HG03439 (cell line): Measurements from ENCODE around the gene GLTPD2.

ENCODE experiments used
- ATAC-seq: cut with Tn5 transposase; IDR thresholded peaks from one replicate; pipeline ENCODE4 v1.9.1; 2021; ENCODE audit warnings: mild to moderate bottlenecking, moderate library complexity; ENCODE audit not compliant: unreplicated experiment

GLTPD2 gene

DNA sequence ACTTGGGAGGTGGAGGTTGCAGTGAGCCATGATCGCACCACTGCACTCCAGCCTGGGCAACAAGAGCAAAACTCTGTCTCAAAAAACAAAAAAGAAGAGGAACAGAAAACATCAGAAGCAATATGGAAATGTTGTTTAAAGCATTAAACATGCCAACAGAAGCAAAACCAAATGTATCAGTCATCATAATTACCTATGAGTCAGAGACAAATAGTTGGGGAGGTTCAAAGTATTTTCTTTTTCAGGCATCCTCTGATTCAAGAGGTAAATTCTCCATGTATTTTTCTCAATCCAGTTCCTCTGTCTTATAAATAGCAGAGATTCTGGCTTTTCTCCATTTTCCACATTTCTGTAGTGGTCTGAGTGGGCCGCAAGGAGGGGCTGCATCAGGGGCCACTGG, 19.1 kb upstream of the GLTPD2 start:
- no peak for ATAC-seq

DNA sequence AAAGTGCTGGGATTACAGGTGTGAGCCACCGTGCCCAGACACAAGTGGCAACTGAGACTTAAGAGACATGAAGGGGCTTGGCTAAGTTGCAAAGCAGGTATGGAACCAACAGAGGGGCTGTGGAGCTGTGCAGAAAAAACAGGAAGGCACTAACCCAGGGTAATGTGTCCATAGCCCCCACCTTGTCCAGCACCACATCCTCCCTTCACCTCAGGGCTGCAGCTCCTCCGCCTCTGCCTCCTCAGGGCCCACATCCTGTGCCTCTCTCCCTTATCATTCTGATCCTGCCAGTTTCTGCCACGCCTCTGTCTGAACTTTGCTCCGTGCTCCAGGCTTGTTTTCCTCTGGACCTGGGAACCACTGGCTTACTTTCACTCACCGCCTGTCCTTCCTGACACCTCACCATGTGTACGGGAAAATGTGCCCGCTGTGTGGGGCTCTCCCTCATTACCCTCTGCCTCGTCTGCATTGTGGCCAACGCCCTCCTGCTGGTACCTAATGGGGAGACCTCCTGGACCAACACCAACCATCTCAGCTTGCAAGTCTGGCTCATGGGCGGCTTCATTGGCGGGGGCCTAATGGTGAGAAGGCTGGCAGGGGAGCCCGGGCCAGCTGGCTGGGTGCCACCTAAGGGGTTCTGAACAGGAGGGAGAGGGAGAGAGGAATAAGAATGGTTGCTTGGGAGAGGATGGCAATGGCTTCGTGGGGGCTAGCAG, 17.1 kb upstream of the GLTPD2 start, which contains the start of gene TM4SF5:
TM4SF5 (plus strand) TSS at position 368 of the 716 bp plus-strand sequence; CDS start at position 405, 37 bp downstream.
- ATAC-seq = no peak

DNA sequence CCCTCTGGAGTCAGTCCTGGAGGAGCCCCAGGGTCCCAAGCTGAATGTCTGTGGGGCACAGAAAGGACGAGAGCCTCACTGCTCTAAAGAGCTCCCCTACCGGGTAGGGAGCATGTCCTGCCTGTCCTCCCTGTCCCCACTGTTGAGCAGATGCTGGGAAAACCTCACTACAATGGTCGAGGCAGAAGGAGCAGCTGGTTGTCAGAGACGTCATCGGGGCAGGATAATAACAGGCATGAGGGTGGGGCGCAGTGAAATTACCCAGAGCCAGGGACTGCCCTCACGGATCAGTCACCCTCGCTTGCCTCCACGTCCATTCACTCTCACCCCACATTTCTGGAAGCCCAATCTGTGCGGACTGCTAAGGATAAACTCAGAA, 16.5 kb upstream of the GLTPD2 start:
- no peak for ATAC-seq

DNA sequence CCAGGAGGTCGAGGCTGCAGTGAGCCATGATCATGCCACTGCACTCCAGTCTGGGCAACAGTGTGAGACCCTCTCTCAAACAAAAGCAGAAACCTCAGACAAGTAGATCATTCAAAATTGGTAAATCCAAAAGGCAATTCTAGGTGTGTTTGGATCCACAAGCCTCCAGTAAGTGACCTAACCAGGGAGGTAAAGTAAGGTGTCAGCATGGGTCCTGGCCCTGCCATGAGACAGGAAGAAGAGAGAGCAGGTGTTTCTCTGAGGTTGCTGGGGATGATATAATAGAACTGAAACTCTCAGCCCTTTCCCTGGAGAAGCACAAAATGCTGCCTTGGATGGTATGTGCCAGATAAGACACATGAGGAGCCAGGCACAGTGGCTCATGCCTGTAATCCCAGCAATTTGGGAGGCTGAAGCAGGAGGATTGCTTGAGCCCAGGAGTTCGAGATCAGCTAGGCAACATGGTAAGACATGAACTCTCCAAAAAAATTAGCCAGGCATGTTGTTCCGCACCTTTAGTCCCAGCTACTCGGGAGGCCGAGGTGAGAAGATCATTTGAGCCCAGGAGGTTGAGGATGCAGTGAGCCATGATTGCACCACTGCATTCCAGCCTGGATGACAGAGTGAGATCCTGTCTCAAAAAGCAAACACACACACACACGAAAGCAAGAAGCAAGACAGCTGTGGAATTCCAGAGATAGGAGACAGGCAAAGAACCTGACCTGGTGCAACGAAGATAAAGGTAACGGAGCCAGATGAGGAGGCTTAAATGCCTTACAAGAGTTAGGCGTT, 10.6 kb upstream of the GLTPD2 start:
- ATAC-seq = no peak

DNA sequence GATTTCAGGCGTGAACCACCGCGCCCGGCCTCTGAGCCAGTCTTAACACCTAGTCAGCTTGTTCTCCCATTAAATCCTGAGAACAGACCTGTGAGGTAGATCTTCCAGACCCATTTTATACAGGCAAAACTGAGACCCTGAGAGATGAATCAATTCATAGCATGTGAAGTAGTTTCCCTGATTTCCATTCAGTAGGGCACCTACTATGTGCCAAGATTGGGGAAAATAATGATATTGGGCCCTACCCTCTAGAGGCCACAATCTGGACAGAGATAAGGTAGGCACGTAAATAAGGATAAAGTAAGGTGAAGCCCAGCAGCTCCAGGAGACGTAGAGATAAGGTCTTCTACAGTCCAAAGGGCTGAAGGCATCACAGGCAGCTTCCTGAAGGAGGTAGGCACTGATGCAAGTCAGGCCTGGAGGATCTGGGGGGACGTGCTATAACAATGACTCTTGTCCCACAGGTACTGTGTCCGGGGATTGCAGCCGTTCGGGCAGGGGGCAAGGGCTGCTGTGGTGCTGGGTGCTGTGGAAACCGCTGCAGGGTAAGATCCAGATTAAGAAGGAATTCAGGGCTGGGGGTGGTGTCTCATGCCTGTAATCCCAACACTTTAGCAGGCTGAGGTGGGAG, 8.3 kb upstream of the GLTPD2 start:
- ATAC-seq = no peak

DNA sequence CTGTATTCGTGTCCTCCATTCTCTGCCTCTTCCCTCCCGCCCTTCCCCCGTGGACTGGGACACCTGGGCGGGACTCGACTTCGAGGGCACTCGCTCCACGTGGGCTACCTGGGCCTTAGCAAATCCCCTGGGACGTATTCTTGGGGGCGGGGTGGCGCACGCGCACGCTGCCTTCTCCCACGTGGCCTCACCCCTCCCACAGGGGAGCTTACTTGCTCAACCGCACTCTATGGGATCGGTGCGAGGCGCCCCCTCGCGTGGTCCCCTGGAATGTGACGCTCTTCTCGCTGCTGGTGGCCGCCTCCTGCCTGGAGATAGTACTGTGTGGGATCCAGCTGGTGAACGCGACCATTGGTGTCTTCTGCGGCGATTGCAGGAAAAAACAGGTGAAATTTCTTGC, 6.1 kb upstream of the GLTPD2 start:
- no peak for ATAC-seq

DNA sequence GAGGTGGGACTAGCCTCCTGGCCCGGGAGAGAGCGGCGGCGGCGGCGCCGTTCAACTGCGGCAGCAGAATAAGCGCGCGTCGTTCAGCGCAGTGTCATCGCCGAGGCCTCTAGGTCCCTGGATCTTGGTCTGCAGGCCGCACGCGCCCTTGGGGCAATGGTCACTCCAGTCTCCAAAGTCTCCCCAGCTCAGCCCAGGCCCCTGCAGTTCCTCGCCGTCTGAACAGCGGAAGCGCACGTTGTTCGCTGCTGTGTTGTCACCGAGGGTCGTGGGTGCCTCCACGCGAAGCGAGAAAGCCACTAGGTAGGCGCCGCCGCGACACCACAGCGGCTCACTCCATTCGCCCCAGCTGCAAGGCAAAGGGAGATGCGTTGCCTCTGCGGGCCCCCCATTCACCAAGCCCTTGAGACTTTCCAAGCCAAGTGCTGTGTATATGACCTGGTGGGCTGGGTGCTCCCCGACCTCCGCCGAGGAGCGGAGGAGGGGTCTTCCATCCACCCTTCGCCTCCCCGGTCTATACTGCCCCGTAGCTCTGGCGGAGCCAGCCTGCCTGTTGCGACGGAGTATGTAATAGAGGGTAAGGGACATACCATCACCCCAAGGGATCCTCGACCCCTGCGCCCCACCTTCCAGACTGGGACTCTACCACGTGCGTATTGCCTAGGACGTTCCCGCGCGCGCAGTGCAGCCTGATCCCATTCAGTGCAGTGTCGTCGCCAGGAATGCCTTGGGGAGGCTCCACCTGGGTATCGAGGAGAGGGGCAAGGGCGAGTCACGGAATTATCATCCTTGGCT, 3.3 kb upstream of the GLTPD2 start:
- ATAC-seq = no peak

DNA sequence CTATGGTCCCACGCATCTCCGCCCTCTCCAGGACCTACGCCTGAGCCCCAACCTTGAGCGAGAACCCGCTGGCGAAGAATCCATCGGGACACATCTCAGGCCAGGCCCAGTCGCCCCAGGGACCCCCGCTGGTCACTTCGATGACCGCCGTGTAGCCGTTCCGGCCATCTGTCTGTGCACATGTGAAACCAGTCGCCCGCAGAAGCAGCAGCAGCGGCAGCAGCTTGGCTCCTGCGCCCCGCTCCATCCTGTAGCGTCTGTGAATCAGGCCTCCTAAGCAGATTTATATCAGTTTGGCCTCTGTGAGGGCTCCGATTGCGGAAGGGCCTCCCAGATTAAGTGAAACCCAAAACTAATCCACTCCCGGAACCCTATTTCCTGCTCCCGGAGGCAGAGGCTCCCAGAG, 2.7 kb upstream of the GLTPD2 start, which contains the start of gene VMO1:
VMO1 (minus strand) TSS at position 259 of the 406 bp plus-strand sequence; CDS start at position 247, 12 bp downstream.
- ATAC-seq = no peak

DNA sequence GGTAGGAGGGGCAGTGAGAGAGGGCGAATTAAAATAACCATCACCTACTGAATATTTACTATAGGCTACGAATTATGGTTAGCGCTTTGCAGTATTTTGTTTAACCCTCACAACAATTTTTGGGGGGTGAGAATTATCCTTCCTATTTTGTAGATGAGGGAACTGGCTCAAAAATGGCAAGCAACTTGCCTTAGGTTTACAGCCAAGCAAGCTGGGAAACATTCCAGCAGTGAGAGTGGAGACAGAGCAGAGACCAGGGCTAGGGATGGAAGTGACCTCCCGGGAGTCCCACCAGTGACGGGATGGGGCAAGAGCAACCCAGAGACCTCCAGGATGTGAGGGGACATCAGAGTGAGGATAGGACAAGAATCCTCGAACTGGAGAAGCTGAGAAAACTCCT, 2.2 kb upstream of the GLTPD2 start:
- no peak for ATAC-seq

DNA sequence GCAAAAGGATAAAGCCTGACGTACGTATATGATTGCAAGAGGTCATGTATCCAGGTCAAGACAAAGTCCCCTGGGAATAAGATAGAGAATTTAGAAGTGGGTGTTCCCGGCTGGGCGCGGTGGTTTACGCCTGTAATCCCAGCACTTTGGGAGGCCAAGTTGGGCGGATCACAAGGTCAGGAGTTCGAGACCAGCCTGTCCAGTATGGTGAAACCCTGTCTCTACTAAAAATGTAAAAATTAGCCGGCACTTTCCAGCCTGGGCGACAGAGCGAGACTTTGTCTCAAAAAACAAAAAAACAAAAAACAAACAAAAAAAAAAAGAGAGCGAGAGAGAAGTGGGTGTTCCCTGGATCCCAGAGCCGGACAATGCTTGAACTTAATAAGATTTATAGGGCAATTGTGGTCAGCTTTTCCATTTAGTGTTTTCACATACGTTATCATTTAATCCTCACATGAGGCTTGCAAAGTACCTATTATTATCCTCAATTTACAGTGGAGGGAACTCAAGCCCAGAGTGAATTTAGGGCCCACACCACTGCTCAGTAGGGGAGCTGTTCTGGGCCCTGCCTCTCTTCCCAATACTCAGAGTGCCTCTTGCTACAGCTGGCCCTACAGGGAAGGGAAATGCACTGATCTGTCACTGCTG, 481 bp upstream of the GLTPD2 start:
- no peak for ATAC-seq

DNA sequence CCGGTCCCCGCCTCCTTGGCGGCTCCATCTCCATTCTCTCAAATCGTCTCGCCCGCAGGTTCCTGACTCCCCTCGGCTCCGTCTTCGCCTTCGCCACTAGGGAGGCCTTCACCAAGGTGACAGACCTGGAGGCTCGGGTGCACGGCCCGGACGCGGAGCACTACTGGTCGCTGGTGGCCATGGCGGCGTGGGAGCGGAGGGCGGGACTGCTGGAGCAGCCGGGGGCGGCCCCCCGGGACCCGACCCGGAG, 862 bp downstream of the GLTPD2 start:
- ATAC-seq = peak; percentile 23

DNA sequence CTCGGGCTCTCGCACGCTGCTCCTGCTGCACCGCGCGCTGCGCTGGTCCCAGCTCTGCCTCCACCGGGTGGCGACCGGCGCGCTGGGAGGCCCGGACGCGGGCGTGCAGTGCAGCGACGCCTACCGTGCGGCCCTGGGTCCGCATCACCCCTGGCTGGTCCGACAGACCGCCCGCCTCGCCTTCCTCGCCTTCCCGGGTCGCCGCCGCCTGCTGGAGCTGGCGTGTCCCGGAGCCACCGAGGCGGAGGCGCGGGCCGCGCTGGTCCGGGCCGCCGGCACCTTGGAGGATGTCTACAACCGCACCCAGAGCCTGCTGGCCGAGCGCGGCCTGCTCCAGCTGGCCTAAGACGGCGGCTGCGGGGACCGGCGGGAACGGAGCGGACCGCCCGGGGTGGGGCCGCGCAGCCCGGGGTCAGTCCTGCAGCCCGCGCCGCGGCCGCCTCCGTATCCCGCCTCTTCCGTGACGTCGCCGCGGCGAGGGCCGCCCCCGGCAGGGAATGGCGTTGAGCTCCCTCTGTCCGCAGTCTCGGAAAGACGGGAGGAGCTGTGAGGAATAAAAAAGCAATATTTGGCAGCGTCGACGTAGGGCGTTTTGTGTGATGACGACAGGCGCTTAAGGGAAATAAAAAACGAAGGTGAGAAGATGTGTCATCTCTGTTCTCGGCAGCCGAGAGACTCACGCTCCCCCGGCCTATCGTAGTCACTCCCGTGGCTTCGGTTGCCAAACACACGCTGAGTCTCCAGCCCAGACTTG, 1.4 kb downstream of the GLTPD2 start:
- ATAC-seq = peak; percentile 82

DNA sequence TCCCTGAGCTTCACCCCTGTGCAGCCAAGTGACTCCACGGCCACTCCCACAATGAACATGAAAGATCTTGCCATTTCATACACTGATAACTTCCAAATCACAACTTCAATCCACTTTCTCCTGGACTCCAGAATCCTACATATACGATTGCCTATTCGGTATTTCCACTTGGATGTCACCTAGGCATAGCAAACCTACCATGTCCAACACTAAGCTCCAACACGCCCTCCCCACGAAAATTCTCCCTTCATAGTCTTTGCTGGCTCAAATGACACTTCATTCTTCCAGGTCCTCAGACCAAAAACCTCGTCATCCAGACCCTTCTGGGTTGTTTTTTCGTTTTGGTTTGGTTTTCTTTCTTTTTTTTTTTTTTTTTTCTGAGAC, 1.9 kb downstream of the GLTPD2 start:
- ATAC-seq = no peak

DNA sequence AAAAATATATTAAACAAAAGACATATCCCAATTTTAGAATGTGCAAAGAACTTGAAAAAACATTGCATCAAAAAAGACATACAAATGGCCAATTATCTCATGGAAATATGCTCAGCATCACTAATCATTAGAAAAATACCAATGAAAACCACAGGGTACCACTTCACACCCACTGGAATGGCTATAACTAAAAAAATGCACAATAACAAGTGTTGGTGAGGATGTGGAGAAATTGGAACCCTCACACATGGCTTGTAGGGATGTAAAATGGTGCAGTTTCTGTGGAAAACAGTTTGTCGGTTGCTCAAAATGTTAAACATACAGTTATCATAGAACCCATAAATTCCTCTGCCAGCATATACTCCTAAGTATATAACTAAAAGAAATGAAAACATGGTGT, 6.4 kb downstream of the GLTPD2 start:
- ATAC-seq = no peak

DNA sequence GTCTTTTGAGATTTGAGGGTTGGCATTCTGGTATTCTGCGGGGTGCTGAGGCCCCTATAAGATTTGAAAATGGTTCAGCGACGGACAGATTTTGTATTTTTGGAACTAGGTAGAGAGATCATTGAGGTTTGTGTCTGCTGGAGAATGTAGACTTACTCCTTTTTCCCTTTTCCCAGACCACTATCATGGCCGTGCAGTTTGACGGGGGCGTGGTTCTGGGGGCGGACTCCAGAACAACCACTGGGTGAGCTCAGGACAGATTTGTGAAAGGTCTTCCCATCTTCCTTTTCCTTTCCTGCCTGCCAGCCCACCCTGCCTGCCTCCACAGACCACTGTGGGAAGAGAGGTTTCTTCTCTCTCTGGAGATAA, 7.8 kb downstream of the GLTPD2 start:
- ATAC-seq = no peak

DNA sequence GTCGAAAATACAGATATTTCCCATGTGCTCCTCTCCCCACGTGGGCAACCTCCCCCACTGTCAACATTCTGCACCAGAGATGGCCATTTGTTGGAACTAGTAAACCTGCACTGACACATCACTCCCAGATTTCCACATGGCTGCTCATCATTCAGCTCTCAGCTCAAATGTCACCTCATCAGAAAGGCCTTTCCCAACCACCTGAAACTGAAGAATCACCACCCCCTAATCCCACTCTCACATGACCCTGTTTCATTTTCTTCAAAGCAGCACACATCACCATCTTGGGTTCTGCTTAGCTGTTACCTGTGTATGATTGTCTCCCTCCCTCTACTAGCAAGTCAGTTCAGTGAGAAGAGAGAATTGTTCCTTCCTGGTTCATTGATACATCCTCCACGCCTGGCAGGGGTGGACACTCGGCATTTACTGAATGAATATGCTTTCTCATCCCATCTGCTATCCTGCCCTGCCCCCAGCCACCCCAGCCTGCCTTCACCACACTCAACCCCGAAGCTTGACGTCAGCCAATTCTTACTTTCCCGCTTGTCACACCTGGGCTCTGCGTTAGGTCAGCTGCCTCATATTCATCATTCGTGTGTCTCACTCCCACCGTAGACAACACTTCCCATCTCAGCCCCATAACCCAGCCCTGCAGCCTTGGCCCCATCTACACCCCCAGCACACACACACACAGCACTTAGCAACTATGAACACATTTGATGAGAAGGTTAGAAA, 11.9 kb downstream of the GLTPD2 start:
- ATAC-seq = no peak

DNA sequence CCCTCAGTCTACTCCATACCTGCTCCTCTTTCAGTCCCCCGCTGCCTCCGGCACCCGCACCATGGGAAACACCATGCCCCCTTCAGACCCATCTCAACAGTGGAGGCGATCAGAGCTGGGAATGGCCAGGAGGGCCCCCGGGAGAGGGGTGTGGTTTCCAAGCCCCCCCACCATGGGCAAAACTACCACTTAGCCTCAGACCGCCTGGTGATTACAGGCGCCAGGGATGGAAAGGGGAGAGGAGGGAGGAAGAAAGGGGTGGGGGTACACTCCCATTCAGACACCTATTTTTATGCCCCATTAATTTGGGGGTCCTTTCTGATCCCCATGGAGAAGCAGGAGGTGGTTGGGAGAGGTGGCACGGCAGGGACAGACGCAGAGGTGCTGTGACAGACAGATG, 13.5 kb downstream of the GLTPD2 start, which contains the start of gene C17orf114:
C17orf114 (minus strand) TSS at position 101 of the 400 bp plus-strand sequence.
- no peak for ATAC-seq

DNA sequence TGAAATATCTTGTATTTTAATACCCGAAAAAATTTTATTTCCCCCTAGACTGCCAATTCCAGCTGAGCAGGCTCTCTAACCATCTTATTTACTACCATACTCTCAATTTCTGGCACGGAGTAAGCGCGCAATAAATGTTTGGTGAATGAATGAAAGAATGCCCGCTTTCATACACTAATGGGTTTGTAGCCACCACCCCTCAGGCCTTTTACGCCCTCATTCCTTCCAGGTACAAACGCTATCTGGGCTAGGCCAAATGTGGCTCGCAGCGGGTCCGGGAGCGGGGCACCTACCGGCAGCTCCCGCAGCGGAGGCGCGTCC, 17.7 kb downstream of the GLTPD2 start:
- ATAC-seq = no peak

DNA sequence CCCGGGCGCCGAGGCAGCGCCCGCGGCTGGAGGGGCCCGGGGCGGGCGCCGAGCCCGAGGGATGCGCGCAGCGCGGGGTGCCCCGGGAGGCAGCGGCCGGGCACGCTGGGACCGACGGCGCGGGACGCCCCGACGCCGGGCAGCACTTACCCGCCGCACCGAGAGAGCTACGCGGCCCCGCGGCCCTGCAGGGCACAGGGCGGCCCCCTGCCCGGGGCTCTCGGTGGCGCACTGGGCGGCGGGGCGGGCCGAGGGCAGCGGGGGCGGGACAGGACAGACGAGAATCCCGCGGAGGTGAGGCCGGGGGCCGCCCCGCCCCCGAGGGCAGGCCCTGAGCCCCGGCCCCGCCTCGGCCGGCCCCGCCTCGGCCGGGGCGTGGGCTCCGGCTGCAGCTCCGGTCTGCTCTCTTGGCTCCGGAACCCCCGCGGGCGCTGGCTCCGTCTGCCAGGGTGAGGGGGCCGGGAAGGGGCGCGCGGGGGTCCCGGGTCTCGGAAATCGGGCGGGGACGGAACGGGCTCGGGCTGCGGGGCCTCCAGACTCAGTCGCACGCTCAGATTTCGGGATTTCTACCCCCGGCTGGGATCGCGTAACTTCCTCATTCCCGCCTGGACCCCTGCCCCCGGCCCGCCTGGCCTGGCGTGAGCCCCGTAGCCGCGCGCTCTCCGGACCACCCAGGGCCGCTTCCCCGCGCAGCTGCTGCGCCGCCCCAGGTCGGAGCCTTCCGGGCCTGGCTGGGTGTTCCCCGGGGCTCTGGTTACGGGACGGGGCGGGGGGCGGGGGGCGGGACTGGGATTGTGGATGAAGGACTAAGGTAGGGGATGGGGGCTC, 18.2 kb downstream of the GLTPD2 start, which contains the start of gene PLD2:
PLD2 (plus strand) TSS at position 376 of the 828 bp plus-strand sequence. CDS start 621 bp downstream, outside the sequence.
- ATAC-seq = peak; percentile 87
